HG03108 (cell line): ENCODE data around the gene GFRA3.
"Not testable (repeated sequence)": the region's sequence is repeated elsewhere in the genome, so short reads cannot be mapped to it uniquely, and the experiment has no call there.

Experiments used
- ATAC-seq: cut with Tn5 transposase; IDR thresholded peaks from one replicate; pipeline ENCODE4 v1.9.1; 2021; ENCODE audit warnings: moderate library complexity; ENCODE audit not compliant: unreplicated experiment

Gene GFRA3, protein sequence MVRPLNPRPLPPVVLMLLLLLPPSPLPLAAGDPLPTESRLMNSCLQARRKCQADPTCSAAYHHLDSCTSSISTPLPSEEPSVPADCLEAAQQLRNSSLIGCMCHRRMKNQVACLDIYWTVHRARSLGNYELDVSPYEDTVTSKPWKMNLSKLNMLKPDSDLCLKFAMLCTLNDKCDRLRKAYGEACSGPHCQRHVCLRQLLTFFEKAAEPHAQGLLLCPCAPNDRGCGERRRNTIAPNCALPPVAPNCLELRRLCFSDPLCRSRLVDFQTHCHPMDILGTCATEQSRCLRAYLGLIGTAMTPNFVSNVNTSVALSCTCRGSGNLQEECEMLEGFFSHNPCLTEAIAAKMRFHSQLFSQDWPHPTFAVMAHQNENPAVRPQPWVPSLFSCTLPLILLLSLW

GRCh38 chr5:138274189-138274853 is at the start of gene GFRA3:
Gene GFRA3 (minus strand): TSS chr5:138274621. CDS start chr5:138274424, 197 bp downstream.
- ATAC-seq = no peak

- not testable (repeated sequence) for ATAC-seq
These were observed 43.8 kb upstream of the GFRA3 start for GRCh38 chr5:138318211-138318610.

DNA sequence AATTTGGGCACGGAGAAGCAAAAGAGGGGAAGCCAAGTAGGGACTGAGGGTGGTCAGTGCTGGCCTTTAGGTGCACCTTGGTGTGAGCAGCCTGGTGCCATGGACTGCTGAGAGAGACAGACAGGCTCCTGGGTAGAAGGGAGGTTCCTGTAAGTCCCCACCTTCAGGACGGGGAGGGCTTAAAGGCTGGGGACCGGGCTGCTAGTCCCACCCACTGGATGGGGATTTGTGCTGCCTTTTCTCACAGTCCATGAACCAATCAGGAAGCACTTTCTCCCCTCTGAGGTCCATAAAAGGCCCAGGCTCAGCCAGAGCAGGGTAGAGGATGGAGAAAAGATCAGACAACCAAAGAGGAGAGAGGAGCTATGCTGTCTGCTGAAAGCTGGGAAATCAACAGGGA is 41.9 kb upstream of the GFRA3 start:
- no peak for ATAC-seq

GRCh38 chr5:138315751-138316278 is 41.4 kb upstream of the GFRA3 start:
- no peak for ATAC-seq

DNA sequence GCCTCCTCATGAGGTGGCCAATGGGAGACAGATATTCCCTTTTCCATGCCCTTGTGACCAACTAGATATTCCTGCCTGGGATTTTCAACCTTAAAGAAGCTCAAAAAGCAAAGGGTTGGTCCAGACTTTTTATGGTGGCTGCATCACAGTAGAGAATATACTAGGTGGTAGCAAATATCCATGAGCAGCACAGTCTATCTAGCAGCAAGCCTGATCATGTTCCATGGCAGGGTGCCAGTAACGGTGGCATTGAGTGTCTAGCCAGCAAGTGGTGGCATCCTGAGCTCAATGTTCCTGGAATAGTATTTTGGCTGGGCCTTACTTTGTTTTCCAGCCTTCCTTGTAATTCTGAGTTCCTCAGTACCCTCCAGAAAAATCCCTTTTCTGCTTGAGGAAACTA is 31.4 kb upstream of the GFRA3 start:
- ATAC-seq = no peak

DNA sequence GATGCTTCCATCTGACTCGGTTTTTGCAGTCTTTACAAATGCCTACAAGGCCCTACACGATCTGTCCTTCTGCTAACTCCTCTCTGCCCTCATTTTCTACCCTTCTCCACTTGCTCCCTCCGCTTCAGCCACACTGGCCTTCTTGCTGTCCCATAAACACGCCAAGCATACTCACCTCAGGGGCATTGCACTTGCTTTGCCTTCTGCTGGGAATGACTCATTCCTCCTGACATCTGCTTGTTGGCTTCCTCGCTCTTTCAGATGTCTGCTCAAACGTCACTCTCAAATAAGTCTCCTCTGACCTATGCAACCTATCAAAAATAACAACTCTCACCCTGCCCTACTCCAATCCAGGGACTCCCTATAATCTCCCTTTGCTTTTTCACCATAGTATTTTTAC is 29.0 kb upstream of the GFRA3 start:
- ATAC-seq = no peak

DNA sequence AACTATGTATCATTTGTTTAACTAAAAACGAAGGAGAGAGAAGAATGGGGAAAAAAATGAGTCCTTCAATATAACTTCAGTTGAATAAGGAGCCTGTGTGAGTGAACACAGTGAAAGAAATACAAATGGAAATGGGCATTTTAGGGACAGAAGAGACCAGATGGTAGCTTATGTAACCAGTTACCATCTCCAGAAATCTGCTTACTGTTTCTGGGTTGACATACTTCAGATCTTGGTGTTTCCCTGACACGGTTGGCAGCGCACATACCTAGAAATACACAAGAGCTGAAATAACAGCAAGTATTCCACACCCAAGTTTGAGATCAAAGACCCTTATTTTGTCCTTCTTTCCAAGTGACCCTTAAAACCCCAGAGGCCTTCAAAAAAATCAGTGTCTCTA is 14.9 kb upstream of the GFRA3 start:
- no peak for ATAC-seq

DNA sequence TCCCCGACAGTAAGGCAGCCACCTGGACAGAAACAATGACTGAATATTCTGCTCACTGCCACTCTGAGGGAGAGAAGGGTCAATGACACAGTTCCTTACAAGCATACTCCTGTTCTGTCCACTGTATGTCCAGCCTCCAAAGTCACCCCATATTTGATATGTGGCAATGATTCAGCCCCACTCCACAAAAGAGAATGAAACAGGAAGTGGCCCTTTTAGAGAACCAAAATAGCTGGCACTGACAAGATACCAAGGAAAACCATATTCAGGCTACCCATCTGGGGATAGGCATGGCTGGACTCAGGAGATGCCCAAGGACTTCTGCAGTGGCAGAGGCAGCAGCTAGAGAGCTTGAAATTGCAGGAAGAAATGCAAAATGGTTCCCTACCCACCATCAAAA is 12.8 kb upstream of the GFRA3 start:
- no peak for ATAC-seq

DNA sequence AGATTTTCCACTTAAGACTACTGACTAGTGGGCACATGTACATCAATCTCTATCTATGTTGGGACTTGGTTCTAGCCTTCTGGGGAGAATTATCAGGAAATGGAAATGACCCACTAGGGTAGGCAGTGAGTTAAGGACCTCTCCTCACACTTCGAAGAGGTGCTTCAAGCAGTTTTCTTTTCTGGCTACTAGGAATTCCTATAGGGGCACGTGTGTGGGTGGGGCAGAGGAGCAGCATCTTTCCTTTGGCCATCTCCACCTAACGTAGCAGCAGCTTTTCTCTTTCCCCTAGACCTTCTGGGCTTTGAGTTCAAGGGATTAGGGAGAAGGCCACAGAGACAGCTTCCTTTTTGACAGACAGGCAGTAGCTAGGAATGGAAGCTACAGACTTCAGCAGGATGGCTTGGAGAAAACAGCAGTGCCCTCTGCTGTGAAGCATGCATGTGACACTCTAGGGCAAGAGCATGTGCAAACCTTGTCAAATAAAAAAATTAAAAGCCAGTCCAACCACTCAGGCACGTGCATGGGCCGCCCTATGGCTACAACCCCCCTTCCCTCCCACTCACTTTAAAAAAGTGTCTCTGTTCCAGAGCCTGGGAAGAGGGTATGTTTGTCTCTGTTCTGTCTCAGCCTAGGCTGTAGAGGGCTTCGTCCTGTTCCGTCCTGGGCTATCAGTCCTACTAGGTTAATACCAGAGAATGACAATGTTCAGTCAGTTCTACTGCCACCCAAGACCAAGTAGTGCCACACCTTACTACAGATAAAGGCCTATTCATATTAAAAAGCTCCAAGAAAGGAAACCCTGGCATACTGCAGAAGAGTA is 8.7 kb upstream of the GFRA3 start:
- ATAC-seq = no peak

GRCh38 chr5:138280915-138281314 is 6.5 kb upstream of the GFRA3 start:
- ATAC-seq = no peak

DNA sequence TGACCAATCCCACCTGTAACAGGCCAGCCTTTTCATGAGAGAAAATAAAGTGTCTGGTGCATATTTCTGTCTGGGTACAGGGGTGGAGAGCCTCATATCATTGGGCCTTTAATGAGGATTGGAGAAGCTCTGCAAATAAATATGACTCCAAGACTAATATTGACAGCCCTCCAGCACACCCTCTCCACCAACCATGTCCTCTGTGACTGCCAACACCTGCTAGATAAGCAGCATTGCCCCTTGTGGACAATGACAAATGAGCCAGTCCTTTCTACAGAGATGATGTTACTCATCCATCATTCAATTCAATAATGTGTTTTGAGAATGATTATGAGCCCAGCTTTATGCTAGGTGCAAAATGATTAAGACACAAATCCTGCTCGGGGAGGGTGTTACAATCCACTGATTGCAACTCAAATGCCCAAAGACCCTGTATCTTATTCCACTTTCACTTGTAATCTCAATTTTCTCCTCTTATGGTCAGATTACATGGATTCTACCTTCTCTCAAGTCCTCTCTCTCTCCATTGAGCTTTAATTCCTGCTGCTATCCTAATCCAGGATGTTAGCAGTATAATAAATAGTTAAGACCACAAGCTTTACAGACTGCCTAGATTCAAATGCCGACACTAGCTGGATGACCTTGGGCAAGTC is 2.1 kb upstream of the GFRA3 start:
- no peak for ATAC-seq

GRCh38 chr5:138275895-138276294 is 1.5 kb upstream of the GFRA3 start:
- no peak for ATAC-seq

GRCh38 chr5:138275379-138275782 is 960 bp upstream of the GFRA3 start:
- ATAC-seq = no peak

- no peak for ATAC-seq
These were observed 610 bp downstream of the GFRA3 start for GRCh38 chr5:138273834-138274188.

DNA sequence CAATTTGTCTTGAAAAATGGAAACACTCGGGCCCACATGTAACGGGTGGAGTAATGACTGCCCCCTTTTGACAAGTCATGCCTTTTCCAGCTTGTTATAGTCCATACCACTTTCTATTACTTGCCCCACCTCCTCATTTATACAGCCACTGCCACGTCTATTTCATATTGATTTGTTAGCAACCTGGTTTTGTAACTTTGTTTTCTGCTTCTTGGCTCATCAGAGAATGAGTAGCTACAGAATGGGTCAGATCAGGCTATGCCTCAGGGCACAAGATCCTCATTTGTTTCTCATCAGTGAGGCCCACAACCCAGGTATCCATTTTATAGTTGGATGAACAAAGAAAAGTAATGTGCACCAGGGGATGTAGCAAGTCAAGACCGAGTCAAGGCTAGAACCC is 1.7 kb downstream of the GFRA3 start:
- ATAC-seq = no peak

DNA sequence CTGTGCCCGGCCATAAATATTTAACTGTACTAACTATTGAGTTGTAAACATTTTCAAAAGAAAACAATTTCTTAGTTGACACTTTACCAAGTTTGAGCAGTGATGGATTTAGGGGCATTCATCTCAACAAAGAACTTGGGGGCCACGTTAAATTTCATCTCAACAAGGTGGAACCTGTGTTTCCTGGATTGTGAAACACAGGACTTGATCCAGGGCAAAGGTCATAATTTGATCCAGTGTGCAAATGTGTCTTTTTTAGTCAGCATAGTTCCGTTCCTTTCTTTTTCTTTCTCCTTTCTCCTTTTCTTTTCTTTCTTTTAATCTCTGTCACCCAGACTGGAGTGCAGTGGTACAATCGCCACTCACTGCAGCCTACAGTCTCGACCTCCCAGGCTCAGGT is 3.1 kb downstream of the GFRA3 start:
- no peak for ATAC-seq

DNA sequence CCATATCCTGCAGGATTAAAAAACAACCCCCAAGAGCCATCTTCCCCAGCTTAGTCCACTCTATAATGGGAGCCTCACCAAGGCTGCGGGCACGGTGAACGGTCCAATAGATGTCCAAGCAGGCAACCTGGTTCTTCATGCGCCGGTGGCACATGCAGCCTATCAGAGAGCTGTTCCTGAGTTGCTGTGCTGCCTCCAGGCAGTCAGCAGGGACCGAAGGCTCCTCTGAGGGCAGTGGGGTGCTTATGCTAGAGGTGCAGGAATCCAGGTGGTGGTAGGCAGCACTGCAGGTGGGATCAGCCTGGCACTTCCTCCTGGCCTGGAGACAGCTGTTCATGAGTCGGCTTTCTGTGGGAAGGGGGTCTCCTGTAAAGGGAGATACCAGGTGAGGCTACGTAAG is 10.2 kb downstream of the GFRA3 start:
- no peak for ATAC-seq

GRCh38 chr5:138263581-138263980 is 10.8 kb downstream of the GFRA3 start:
- no peak for ATAC-seq

- no peak for ATAC-seq
These were observed 15.6 kb downstream of the GFRA3 start for GRCh38 chr5:138258704-138259292.

- no peak for ATAC-seq
These were observed 16.8 kb downstream of the GFRA3 start for GRCh38 chr5:138257583-138257982.

- no peak for ATAC-seq
These were observed 21.5 kb downstream of the GFRA3 start for GRCh38 chr5:138252944-138253343.
